Stimulated activated CD4-positive, alpha-beta T cell treated with anti-CD3 and anti-CD28 coated beads, Interleukin-4, amount 100 ng/mL, for 48 hours (primary cell): ENCODE results near the gene SKOR1.
A peak's percentile ranks its signal among the peaks of the same experiment; 100 is the strongest.

Experiments used
- DNase-seq, 2 donors: peaks; one replicate each; pipeline ENCODE4 v3.0.0-alpha.2; 2020; ENCODE audit warnings: low read depth in 2 of 2

SKOR1 gene

DNA sequence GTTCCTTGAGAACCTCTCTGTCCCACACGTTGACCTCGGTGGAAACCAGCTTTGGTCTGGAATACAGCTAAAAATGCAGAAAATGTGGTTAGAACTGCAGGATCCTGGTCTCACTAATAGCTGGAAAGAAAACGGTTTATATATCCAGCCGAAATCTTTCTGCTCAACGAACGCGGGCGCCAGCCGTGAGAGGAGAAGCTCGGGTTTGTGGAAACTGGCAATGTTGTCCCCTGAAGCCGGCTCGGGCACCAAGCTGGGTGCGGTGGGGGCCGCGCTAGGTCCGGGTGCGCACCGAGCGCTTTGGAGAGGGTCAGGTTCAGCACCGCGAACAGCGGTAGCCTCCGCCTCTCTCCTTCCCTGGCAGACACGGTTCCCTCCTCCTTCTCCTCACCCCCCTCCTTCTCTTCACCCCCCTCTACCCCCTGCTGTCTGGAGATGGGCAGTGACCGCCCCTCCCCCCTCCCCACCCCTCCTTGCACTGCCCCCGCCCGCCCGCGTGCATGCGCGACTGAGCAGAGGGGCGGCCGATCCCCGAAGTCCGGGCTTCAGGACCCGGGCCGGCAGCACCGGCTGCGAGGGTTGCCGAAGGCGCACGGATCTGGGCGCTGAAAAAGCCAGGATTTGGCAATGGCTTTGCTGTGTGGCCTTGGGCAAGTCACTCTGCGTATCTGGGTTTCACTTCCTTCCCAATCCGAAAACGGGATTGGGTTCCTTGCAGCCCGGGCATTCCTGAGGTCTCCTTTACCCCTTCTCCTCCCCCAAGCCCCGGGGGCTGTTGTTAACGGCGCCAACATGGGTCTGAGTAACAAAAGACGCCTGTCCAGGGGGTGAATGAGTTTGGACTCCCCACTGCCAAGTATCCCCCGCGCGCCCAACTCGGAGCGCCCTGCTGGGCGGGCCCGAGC is at the start of gene SKOR1:
Gene SKOR1 (plus strand): TSS at position 534 of the 905 bp plus-strand sequence. CDS start 94 bp downstream, at position 628.
- DNase-seq, result no peak

GRCh38 chr15:67775998-67776397 is 49.3 kb upstream of the SKOR1 start:
- DNase-seq, result no peak

DNA sequence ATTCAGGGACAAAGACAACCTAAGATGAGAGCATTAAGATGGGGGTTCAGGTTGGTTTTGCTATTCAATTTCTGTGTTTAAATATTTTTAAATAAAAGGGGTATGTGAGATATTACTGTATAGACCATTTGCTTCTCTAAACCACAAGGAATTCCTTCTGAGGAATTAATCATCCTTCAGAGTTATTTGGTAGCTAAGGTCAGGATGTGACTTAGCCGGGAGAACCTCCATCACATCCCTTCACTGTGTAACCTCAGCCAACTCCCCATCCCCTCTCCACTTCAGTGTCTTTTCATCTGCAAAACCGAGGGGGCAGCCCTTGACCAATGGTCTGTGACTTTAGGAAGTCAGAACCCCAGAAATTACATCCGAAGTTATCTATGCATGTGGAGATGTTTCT is 48.7 kb upstream of the SKOR1 start:
- DNase-seq, result no peak

- DNase-seq, result no peak
Measured at GRCh38 chr15:67777071-67777470, 48.2 kb upstream of the SKOR1 start.

- DNase-seq, result no peak
Measured at GRCh38 chr15:67777773-67778172, 47.5 kb upstream of the SKOR1 start.

GRCh38 chr15:67778968-67779548 is 46.3 kb upstream of the SKOR1 start:
- no peak for DNase-seq

DNA sequence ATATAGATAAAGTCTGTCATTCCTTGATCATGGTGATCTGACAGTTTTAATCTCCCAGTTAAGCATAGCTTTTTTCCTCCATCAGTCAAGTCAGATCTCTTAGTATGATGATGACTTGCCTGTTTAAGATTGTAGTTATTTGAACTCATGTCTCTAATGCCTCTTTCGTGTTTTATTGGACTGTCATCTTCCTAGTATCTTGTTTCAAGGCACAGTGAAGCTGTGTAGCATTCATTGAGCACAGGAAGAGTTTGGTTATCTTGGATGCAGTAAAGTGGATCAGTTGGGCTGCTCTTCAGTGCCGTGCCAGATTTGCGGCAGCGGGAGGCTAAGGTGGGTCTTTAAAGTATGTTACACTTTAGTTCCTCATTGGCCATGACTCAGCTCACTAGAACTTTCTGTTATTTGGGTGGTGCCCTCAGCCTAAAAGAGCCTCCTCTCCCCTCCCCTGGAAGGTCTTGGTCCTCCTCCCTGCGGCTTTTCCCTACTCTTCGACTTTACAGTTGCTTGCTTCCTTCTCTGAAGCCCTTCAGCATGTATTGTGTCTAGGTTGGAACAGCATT is 45.7 kb upstream of the SKOR1 start:
- no peak for DNase-seq

GRCh38 chr15:67781061-67781460 is 44.2 kb upstream of the SKOR1 start:
- no peak for DNase-seq

GRCh38 chr15:67781907-67782690 is 43.2 kb upstream of the SKOR1 start:
- no peak for DNase-seq

GRCh38 chr15:67782691-67782991 is 42.7 kb upstream of the SKOR1 start:
- no peak for DNase-seq

DNA sequence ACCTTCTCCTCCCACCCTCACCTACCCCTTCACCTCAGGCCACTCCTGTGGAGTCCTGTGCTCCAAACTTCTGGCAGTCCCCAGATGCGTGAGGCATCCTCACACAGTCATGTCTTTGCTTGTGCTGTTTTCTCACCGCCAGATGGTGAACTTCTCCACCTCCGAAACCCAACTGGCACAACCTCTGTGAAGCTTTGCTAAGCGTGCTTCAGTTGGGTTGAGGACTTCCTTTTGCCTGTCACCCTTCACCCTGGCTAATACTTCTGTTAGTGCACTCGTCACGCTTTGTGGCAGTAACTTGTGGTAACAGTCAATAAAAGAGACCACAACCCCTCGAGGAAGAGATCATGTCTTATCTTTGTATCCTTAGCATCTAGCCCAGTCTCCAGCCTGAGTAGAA is 42.0 kb upstream of the SKOR1 start:
- DNase-seq, result peak in 1 of 2 donors; percentile 9

- DNase-seq, result no peak
Measured at GRCh38 chr15:67784090-67784781, 41.1 kb upstream of the SKOR1 start.

DNA sequence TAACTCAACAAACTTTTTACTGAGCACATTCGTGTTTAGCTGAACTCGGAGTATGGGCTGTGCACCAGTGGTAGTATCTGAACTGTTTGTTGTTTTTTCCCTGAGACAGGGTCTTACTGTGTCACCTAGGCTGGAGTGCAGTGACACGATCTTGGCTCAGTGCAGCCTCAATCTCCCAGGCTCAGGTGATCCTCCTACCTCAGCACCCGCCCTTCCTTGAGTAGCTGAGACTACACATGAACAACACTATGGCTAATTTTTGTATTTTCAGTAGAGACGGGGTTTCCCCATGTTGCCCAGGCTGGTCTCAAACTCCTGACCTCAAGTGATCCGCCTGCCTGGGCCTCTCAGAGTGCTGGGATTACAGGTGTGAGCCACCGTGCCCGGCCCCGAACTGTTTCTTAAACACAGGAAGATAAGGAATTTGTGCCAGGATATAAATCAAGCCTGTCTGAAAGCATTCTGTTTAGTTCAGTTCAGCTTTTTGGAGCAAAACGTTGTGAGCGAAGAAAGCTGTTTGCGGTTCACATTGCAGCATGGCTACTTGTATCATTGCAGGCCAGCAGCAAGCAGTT is 40.4 kb upstream of the SKOR1 start:
- no peak for DNase-seq

DNA sequence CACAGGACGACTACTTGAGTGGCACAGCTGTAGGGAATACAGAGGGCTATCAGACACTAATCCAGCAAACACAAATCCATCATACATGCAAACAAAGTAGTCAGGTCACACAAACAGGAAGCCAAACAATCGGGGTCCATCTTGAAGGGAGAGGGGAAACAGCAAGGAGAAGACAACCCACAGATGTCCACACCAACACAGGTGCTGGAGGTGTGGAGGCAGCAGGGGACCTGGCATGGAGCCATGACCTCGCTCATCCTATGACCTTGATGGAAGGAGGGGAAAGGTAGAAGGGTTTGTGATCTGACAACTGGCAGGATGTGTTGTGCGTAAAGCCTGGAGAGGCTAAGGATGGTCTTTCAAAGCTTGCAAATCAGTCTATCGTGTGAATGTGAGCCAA is 39.9 kb upstream of the SKOR1 start:
- no peak for DNase-seq

- DNase-seq, result no peak
Measured at GRCh38 chr15:67786646-67787045, 38.7 kb upstream of the SKOR1 start.

DNA sequence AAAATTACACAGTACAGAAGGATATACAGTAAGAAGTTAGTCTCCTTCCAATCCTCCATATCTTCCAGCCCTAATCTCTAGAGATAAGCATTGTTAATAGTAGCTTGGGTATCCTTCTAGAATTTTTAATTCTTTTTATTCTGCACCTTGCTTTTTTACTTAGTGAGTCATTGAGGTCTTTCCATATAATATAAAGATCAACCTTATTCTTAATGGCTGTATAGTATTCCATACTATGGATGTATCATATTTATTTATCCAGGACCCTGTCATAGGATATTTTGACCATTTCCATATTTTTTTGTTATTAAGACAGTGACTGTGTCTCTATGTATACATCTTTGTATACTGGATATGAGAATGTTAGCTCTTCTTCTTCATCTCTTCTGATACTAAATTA is 36.3 kb upstream of the SKOR1 start:
- DNase-seq, result no peak

- no peak for DNase-seq
Measured at GRCh38 chr15:67790610-67791319, 34.5 kb upstream of the SKOR1 start.

- DNase-seq, result no peak
Measured at GRCh38 chr15:67792250-67792942, 32.9 kb upstream of the SKOR1 start.

GRCh38 chr15:67794832-67795574 is 30.3 kb upstream of the SKOR1 start:
- peak; percentile 44 to 51 for DNase-seq
